Left lung (tissue), 10 donors: ENCODE results near the gene CTNND2. TPM values are rescaled to one million over a fixed set of nuclear protein-coding genes. Genes with fewer than 3 reads are reported as not detected.

Source experiments
- ATAC-seq: fragments of 200-7000 bp; cut with Tn5 transposase; one replicate; pipeline ENCODE4 v1.9.1; 2020; ENCODE audit warnings: moderate library complexity
- DNase-seq, 4 donors: peaks; one replicate each; pipeline ENCODE4 v3.0.0-alpha.2; 2013 to 2020
- H3K27ac ChIP-seq, 2 donors: fragments of 200-600 bp; sonication (generic) in 1 of 2; one replicate each; pipeline versions ENCODE4 v1.5.0 to v1.8.0; 2020 to 2021
- H3K27me3 ChIP-seq, 2 donors: fragments of 200-600 bp; sonication (generic) in 1 of 2; one replicate each; pipeline versions ENCODE4 v1.5.0 to v1.8.0; 2020 to 2021
- H3K36me3 ChIP-seq, 2 donors: fragments of 200-600 bp; sonication (generic) in 1 of 2; one replicate each; pipeline versions ENCODE4 v1.5.0 to v1.8.0; 2020 to 2021
- H3K4me1 ChIP-seq, 2 donors: fragments of 200-600 bp; one replicate each; pipeline ENCODE4 v1.8.0; 2021
- H3K4me3 ChIP-seq, 2 donors: fragments of 200-600 bp; sonication (generic) in 1 of 2; one replicate each; pipeline versions ENCODE4 v1.5.0 to v1.8.0; 2020 to 2021; ENCODE audit warnings: mild to moderate bottlenecking in 1 of 2
- H3K9me3 ChIP-seq, 2 donors: fragments of 200-600 bp; sonication (generic) in 1 of 2; one replicate each; pipeline versions ENCODE4 v1.5.0 to v1.8.0; 2020 to 2021
- intact Hi-C, 2 donors: fragments of 100-400 bp; cut with DNase I; formaldehyde crosslinking; loops; one replicate each; pipeline versions ENCODE4 v1.11.2 to v1.14.2; 2022
- polyA plus RNA-seq, 6 donors: library from polyadenylated mRNA; unstranded; fragments of 120-200 nt; gene quantifications; one replicate each; pipeline ENCODE4 v1.2.1, GENCODE V29; 2013; ENCODE audit not compliant: insufficient read length in 6 of 6
- total RNA-seq, 2 donors: library from RNA; stranded (reverse); fragmentation: NEBNext Ultra II Directional; extraction: Animal tissue kit (Norgen Biotek cat#: 25700); gene quantifications; one replicate each; pipeline ENCODE4 v1.2.1, GENCODE V29; 2021
- TF ChIP-seq, protein P1 (sequence below), 2 donors: fragments of 200-600 bp; sonication (generic) in 1 of 2; IDR thresholded peaks; one replicate each; pipeline versions ENCODE4 v1.5.0 to v1.8.0; 2021; ENCODE audit warnings: antibody characterized with exemption in 2 of 2
- donor health status: DM: no; HTN: yes; CAD: no.
- donor health status: DM: no; HTN: no; CAD: no.

Gene CTNND2
- total and polyA plus RNA-seq, 8 donors: 1.2 to 4.2 (median 2.2) TPM; not detected in 1

DNA sequence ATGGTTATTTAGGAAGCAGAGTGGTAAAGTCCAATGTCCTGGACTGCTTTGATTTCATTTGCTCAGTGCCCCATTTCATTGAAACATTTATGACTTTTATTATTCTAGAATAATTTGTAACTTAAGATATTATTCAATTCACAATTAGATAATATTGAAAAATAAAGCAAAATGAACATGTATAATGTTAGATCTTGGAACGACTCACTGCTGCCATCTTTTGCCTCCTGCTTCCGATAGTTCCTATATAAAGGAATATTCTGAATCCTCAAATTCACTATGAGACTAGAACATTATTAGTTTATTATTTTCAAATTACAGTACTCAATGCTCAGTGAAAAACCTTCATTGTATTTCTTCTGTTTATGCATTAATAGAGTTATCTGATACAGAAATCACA, 2.3 kb upstream of the CTNND2 start:
- no peak overlapping the region for H3K4me3 ChIP-seq
- H3K9me3 ChIP-seq: no peaks in the 10 kb centered on the region
- H3K27me3 ChIP-seq: peaks cover 27 to 53% of the 10 kb centered on the region in 2 donors
- no peak overlapping the region for H3K27ac ChIP-seq
- DNase-seq (no peak), ATAC-seq (no peak)
- intact Hi-C loops: no loop called here
- H3K4me1 ChIP-seq: peaks cover 0 to 4% of the 10 kb centered on the region in 2 donors
- TF ChIP-seq, protein P1, sequence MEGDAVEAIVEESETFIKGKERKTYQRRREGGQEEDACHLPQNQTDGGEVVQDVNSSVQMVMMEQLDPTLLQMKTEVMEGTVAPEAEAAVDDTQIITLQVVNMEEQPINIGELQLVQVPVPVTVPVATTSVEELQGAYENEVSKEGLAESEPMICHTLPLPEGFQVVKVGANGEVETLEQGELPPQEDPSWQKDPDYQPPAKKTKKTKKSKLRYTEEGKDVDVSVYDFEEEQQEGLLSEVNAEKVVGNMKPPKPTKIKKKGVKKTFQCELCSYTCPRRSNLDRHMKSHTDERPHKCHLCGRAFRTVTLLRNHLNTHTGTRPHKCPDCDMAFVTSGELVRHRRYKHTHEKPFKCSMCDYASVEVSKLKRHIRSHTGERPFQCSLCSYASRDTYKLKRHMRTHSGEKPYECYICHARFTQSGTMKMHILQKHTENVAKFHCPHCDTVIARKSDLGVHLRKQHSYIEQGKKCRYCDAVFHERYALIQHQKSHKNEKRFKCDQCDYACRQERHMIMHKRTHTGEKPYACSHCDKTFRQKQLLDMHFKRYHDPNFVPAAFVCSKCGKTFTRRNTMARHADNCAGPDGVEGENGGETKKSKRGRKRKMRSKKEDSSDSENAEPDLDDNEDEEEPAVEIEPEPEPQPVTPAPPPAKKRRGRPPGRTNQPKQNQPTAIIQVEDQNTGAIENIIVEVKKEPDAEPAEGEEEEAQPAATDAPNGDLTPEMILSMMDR (IDR thresholded peaks at IDR 0.05): no peak
- H3K36me3 ChIP-seq: no peaks in the 10 kb centered on the region

DNA sequence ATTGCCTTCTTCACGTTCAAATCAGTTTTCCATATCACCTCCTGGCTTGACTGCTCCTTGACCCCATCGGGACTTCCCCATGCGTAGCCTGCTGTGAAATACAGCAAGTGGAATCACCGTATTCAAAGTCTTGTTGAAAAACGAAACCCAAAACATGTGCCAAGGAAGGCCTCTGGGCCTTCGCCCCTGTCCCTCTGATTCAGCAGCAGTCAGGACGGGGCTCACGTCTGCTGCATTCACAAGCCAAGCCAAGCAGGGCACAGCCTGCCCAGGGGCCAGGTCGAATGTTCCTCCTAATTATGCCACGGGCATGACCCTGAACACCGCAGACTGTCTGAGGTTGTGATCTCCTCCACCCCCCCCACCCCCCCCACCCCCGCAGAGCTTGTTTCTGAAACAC, 960 bp upstream of the CTNND2 start:
- no peaks in the 10 kb centered on the region for H3K9me3 ChIP-seq
- H3K4me1 ChIP-seq: peaks cover 0 to 4% of the 10 kb centered on the region in 2 donors
- no peak for ATAC-seq
- TF ChIP-seq, protein P1 (IDR thresholded peaks at IDR 0.05): no peak
- H3K27ac ChIP-seq: no peak overlapping the region
- intact Hi-C loops: no loop called here
- peaks cover 27 to 60% of the 10 kb centered on the region in 2 donors for H3K27me3 ChIP-seq
- peak in 1 of 4 donors; percentile 31 for DNase-seq
- H3K4me3 ChIP-seq: no peak overlapping the region
- H3K36me3 ChIP-seq: no peaks in the 10 kb centered on the region

DNA sequence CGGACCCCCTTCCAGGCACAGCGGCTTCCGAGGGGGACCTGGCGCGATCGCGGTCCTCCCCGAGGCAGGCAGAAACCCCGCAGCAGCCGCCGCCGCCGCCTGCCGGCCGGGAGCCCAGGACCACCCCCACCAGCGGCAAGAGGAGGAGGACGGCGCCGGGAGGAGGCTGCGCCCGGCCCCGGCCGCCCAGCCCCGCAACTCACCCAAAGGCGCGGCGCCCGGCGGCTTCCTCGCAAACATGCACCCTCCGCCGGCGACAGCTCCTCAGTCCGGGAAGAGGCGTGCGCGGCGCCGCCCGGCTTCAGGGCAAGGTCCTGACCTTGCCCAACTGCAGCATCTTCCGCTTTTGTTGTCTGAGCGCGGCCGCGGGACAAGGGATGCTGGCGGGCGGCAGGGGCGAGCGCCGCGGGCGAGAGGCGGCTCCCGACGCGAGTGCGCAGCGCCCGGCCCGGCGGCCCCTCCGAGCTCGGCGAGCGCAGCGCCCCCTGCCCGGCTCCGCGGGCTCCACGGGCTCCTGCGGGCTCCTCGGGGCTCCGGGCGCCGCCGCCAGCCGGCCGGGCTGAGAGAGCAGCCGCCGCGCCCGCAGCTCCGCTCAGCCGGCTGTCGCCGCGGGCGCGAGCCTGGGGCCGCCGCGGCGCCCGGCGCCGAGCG, 507 bp downstream of the CTNND2 start:
- Histone ChIP-seq H3K4me1 (peaks cover 0 to 4% of the 10 kb centered on the region in 2 donors), H3K36me3 (no peaks in the 10 kb centered on the region), H3K27me3 (peaks cover 27 to 60% of the 10 kb centered on the region in 2 donors), H3K9me3 (no peaks in the 10 kb centered on the region), H3K4me3 (peak overlapping the region in 1 of 2 donors; percentile 17), H3K27ac (no peak overlapping the region)
- TF ChIP-seq, protein P1 (IDR thresholded peaks at IDR 0.05): no peak
- intact Hi-C loops: no loop called here
- peak; percentile 41 for ATAC-seq
- DNase-seq: peak in 2 of 4 donors; percentile 21 to 67

DNA sequence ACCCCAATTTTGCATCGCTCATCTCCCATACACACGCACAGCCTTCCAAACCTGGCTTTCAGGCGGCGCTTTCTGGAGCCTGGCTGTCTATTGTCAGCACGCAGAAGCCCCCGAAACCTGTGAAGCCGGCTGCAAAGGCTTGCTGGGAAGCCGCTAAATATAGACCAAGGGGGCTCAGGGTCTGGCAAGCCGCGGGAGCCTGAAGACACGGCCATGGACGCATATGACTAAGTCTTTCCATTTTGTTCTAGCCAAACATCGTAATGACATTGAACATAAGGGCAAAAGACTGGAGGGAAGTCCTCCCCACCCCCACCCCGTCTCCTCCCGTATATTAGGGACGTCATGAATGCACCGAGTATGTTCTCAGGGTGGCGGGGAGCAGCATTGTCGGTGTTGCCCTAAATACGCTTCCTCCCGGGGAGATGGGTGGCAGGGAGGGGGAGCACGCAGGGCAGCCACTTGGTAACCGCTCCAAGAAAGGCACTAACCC, 1.1 kb downstream of the CTNND2 start:
- no peak for ATAC-seq
- peak in 1 of 4 donors; percentile 26 for DNase-seq
- Histone ChIP-seq H3K27ac (no peak overlapping the region), H3K27me3 (peaks cover 27 to 60% of the 10 kb centered on the region in 2 donors), H3K4me1 (peaks cover 0 to 4% of the 10 kb centered on the region in 2 donors), H3K4me3 (no peak overlapping the region), H3K9me3 (no peaks in the 10 kb centered on the region), H3K36me3 (no peaks in the 10 kb centered on the region)
- intact Hi-C loops: no loop called here
- TF ChIP-seq, protein P1 (IDR thresholded peaks at IDR 0.05): no peak

DNA sequence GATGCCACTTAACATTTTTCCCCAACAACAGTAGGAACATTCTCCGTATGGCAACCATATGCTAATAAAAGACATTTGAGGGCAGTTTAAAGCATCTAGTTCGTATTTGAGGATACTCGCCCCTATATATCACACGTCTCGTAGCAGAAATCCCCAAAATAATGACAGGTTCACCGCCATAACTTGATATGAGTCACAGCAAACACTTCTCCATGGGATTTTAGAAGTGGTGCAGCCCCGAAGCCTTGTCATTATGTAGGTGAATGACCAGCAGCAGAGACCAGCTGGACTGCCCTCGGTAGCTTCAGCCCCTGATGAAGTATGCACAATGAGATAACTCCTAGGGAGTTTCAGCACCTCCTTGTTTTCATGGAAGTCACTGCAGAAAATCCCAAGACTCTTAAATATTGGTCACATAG, 2.0 kb downstream of the CTNND2 start:
- intact Hi-C loops: no loop called here
- H3K27ac ChIP-seq: no peak overlapping the region

More for the DNA sequence above, 2.0 kb downstream of the CTNND2 start:
- DNase-seq: no peak
- no peaks in the 10 kb centered on the region for H3K9me3 ChIP-seq
- H3K4me3 ChIP-seq: no peak overlapping the region
- TF ChIP-seq, protein P1 (IDR thresholded peaks at IDR 0.05): no peak
- no peak for ATAC-seq
- H3K4me1 ChIP-seq: peaks cover 0 to 4% of the 10 kb centered on the region in 2 donors
- H3K36me3 ChIP-seq: no peaks in the 10 kb centered on the region
- peaks cover 27 to 60% of the 10 kb centered on the region in 2 donors for H3K27me3 ChIP-seq
